GM10847 (cell line): Measurements from ENCODE around the gene DHRS11.
A peak's percentile ranks its signal among the peaks of the same experiment; 100 is the strongest.

Source experiments
- POLR2A ChIP-seq: IDR thresholded peaks from 2 replicates; pipeline ENCODE4 v1.6.1; 2011; ENCODE audit not compliant: insufficient read length; ENCODE audit errors: extremely low read depth

DHRS11 gene, protein sequence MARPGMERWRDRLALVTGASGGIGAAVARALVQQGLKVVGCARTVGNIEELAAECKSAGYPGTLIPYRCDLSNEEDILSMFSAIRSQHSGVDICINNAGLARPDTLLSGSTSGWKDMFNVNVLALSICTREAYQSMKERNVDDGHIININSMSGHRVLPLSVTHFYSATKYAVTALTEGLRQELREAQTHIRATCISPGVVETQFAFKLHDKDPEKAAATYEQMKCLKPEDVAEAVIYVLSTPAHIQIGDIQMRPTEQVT

DNA sequence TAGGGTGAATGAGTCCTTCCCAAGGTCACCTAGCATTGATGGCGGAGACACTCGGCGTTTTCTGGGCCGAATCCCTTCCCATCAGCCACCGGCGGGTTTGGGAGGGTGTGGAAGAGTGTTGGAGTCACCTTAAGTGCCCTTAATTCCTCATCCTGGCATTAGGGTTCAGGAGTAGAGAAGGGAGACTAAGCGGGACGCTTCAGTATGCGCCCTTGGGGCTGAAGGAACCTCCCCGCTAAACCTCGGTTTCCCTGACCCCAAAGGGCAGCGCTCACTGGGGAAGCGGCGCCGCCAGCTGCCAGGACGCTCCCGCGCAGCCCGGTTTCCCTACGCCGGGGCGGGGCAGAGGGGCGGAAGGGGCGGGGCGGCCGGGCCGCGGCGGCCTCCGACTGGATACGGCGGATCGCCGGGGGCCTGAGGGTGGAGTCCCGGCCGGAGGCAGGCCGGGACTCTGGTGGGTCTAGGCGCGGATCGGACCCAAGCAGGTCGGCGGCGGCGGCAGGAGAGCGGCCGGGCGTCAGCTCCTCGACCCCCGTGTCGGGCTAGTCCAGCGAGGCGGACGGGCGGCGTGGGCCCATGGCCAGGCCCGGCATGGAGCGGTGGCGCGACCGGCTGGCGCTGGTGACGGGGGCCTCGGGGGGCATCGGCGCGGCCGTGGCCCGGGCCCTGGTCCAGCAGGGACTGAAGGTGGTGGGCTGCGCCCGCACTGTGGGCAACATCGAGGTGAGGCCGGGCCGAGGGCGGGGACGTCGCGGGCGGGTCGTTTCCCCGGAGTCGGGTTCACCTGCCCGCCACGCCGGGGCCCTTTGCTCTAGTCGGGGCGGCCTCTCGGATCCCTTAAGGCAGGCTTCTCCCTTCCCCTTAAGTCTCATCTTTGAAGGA, at the start of gene DHRS11:
Gene DHRS11, plus strand, starts transcription at position 446 of the 882 bp plus-strand sequence. Its CDS starts 131 bp downstream, at position 577.
- TF ChIP-seq POLR2A: peak; percentile 39

DNA sequence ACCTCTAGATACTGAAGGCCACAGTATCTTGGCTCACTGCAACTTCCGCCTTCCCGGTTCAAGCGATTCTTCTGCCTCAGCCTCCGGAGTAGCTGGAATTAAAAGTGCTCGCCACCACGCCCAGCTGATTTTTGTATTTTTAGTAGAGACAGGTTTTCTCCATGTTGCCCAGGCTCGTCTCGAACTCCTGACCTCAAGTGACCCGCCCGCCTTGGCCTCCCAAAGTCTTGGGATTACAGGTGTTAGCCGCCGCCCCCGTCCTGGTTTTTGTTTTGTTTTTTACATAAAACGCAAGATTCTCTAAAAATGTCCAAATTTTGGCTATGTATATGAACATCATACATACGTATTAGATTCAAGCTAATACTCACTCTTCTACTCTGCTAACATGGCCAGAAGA, 48.9 kb upstream of the DHRS11 start:
- TF ChIP-seq POLR2A: no peak

DNA sequence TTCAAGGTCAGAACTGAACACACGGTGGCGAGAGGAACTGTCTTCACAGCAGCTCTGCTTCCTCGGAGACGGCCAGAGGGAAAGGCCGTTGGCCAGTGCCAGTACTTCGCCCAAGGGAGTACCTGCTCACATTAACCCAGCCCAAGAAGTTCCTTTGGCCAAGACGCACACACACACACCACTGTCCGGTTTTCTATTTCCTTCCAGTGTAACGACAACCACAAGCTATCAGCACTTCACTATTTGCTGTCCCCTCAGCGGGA, 47.7 kb upstream of the DHRS11 start:
- TF ChIP-seq POLR2A: no peak

DNA sequence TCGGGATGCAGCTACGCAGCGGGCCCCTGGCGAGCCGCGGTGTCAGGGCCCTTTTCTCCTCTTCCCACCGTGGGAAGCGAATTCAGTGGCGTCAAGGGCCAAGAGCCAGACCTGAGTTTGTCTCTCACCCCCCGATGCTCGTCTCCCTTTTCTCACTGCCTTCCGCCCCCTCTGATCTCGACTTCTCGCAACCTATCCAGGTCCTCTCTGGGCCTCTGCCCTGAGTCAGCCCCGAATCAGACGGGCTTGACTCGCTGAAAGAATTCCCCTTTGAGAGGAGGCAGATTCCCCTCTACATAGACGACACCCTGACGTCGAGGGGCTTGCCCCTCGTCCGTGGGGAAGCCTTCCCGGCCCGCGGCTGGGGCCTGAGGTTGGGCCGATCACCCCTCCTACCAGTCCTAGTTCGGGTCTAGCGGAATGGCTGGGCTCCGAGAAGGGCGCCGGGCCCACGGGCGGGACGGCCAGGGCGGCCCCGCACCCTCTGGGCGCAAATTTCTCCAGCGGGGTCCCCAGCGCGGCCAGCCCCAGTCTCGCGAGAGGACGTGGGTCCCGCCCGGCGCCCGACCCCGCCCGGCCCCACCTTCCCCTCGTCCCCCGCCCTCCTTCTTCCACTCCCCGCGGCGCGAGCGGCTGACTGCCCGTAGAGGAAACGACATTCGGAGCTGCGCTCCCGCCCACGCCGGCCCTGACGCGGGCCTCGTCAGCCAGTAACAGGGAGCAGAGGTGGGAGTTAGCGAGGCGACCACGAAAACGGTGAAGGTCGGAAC, 47.2 kb upstream of the DHRS11 start, which contains the start of gene GGNBP2:
Gene GGNBP2, plus strand, starts transcription at position 613 of the 770 bp plus-strand sequence. CDS start 806 bp downstream, outside the sequence.
- peak; percentile 86 for TF ChIP-seq POLR2A

GRCh38 chr17:36545077-36545464, 46.6 kb upstream of the DHRS11 start:
- no peak for TF ChIP-seq POLR2A

- peak; percentile 62 for TF ChIP-seq POLR2A
Measured at GRCh38 chr17:36545465-36546417, 45.9 kb upstream of the DHRS11 start.

GRCh38 chr17:36546418-36547093, 45.1 kb upstream of the DHRS11 start:
- TF ChIP-seq POLR2A: no peak

GRCh38 chr17:36547776-36548175, 43.9 kb upstream of the DHRS11 start:
- no peak for TF ChIP-seq POLR2A

GRCh38 chr17:36550491-36551417, 40.9 kb upstream of the DHRS11 start:
- TF ChIP-seq POLR2A: no peak

GRCh38 chr17:36553459-36553858, 38.2 kb upstream of the DHRS11 start:
- TF ChIP-seq POLR2A: no peak

DNA sequence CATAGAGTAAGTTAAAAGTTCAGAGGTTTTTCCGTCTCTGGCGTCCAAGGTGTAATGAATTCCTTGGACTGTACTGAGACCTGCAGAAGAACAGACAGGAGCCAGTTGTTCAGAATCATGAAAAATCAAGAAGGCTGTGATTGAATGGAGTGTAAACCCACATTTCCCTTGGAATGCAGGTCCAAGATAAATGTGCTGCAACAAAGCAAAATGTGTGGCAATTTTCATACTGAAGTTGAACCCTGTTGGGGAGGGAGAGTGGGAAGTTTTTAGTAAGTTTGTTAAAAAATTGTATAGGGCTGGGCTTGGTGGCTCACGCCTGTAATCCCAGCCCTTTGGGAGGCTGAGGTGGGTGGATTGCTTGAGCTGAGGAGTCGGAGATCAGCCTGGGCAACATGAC, 25.6 kb upstream of the DHRS11 start:
- TF ChIP-seq POLR2A: no peak

DNA sequence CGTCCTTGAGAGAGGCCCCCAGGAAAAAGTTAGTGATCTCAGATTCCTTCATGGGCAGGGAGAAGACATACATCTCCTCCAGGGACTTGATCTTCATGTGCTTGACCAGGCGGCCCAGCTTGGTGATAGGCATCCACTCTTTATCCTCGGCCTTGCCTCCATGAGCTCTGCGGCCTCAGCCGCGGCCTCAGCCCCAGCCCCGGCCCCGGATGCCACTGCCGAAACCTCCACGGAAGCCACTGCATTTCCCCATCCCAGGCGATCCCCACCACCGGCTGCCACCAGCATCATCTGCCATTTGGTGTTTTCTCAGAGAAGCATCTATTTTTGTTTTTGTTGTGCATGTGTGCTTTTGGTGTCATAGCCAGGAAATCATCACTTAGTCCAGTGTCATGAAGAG, 16.7 kb upstream of the DHRS11 start:
- no peak for TF ChIP-seq POLR2A

- no peak for TF ChIP-seq POLR2A
Measured at GRCh38 chr17:36576793-36577192, 14.9 kb upstream of the DHRS11 start.
